NT2/D1 (cell line): Measurements from ENCODE around the gene GID4.

Source experiments
- SUZ12 ChIP-seq: IDR thresholded peaks from 2 replicates; pipeline ENCODE4 v1.6.1; 2011; ENCODE audit not compliant: insufficient read length, insufficient read depth; ENCODE audit errors: extremely low read depth
- YY1 ChIP-seq: IDR thresholded peaks from 2 replicates; pipeline ENCODE4 v1.6.1; 2011; ENCODE audit not compliant: insufficient read length, insufficient read depth
- ZNF274 ChIP-seq: IDR thresholded peaks from 2 replicates; pipeline ENCODE4 v1.6.1; 2011; ENCODE audit warnings: mild to moderate bottlenecking, low read depth, low read length

DNA sequence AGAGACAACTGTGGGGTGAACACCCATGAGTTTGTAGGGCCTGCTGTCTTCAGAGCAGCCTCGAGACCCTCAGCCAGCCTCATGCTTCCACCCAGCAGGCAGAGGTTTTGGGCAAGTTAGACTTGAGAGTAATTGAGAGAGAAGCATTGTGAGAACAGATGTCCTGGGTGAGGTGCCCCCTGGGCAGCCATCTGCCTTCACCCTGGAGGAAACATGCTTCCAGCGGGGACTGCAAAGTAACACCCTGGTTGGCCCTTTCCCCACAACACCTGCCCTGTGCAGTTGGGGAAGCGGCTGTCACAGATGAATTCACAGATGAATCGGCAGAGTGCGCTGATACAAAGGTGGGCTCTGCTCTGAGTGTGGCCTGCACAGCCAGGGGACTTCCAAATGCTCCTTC, 23.6 kb upstream of the GID4 start:
- no peak for TF ChIP-seq ZNF274
- TF ChIP-seq YY1, result no peak
- TF ChIP-seq SUZ12, result no peak
